Ishikawa (cell line): ENCODE results near the gene NR2C2AP.

ENCODE experiments used
- CEBPB ChIP-seq: IDR thresholded peaks from 2 replicates; pipeline ENCODE4 v1.6.1; 2012
- CREB1 ChIP-seq: IDR thresholded peaks from 2 replicates; pipeline ENCODE4 v1.6.1; 2012; ENCODE audit warnings: low read depth
- EGR1 ChIP-seq: IDR thresholded peaks from 2 replicates; pipeline ENCODE4 v1.6.1; 2012
- EP300 ChIP-seq: IDR thresholded peaks from 2 replicates; pipeline ENCODE4 v1.6.1; 2012; ENCODE audit warnings: borderline replicate concordance
- FOXM1 ChIP-seq: IDR thresholded peaks from 2 replicates; pipeline ENCODE4 v1.6.1; 2012; ENCODE audit warnings: low read depth, borderline replicate concordance
- MAX ChIP-seq: IDR thresholded peaks from 2 replicates; pipeline ENCODE4 v1.6.1; 2012
- NFIC ChIP-seq: IDR thresholded peaks from 2 replicates; pipeline ENCODE4 v1.6.1; 2012
- RAD21 ChIP-seq: IDR thresholded peaks from 2 replicates; pipeline ENCODE4 v1.6.1; 2012; ENCODE audit warnings: low read depth
- REST ChIP-seq: IDR thresholded peaks from 2 replicates; pipeline ENCODE4 v1.6.1; 2012; ENCODE audit warnings: low read depth, mild to moderate bottlenecking
- TAF1 ChIP-seq: IDR thresholded peaks from 2 replicates; pipeline ENCODE4 v1.6.1; 2012; ENCODE audit warnings: low read depth, mild to moderate bottlenecking
- TCF12 ChIP-seq: IDR thresholded peaks from 2 replicates; pipeline ENCODE4 v1.6.1; 2012; ENCODE audit warnings: low read depth
- TEAD4 ChIP-seq: IDR thresholded peaks from 2 replicates; pipeline ENCODE4 v1.6.1; 2012
- USF1 ChIP-seq: IDR thresholded peaks from 2 replicates; pipeline ENCODE4 v1.6.1; 2012
- YY1 ChIP-seq: IDR thresholded peaks from 2 replicates; pipeline ENCODE4 v1.6.1; 2012; ENCODE audit warnings: low read depth
- ZBTB7A ChIP-seq: IDR thresholded peaks from 2 replicates; pipeline ENCODE4 v1.6.1; 2012; ENCODE audit warnings: low read depth

The NR2C2AP gene

GRCh38 chr19:19214159-19214490 lies 10.9 kb upstream of the NR2C2AP start:
- no peak for TF ChIP-seq MAX
- no peak for TF ChIP-seq FOXM1
- no peak for TF ChIP-seq REST
- TF ChIP-seq ZBTB7A = no peak
- TF ChIP-seq TAF1 = no peak
- no peak for TF ChIP-seq TEAD4
- TF ChIP-seq TCF12 = no peak

GRCh38 chr19:19213426-19214158 lies 10.4 kb upstream of the NR2C2AP start:
- no peak for TF ChIP-seq TAF1
- TF ChIP-seq FOXM1 = no peak
- TF ChIP-seq ZBTB7A = no peak
- TF ChIP-seq NFIC = no peak
- no peak for TF ChIP-seq CREB1
- TF ChIP-seq MAX = no peak
- TF ChIP-seq REST = no peak
- no peak for TF ChIP-seq TEAD4
- TF ChIP-seq USF1 = no peak
- no peak for TF ChIP-seq YY1
- no peak for TF ChIP-seq TCF12
- no peak for TF ChIP-seq EGR1
- TF ChIP-seq CEBPB = no peak
- no peak for TF ChIP-seq RAD21
- no peak for TF ChIP-seq EP300

GRCh38 chr19:19212916-19213315 lies 9.7 kb upstream of the NR2C2AP start:
- TF ChIP-seq TAF1 (no peak), ZBTB7A (no peak; the same call in 1 of the 2 replicates), TEAD4 (no peak), YY1 (no peak), FOXM1 (no peak), USF1 (no peak), CEBPB (no peak), NFIC (no peak), TCF12 (no peak), MAX (no peak), REST (no peak), EGR1 (no peak), CREB1 (no peak), EP300 (no peak), RAD21 (no peak)

GRCh38 chr19:19211499-19212420 lies 8.5 kb upstream of the NR2C2AP start, which contains the start of gene NCAN:
Gene NCAN, plus strand, starts transcription at chr19:19211958. Its CDS starts 4,996 bp downstream, at chr19:19216954.
- TF ChIP-seq CREB1 = no peak
- no peak for TF ChIP-seq TEAD4
- TF ChIP-seq USF1 = no peak
- TF ChIP-seq RAD21 = no peak
- no peak for TF ChIP-seq FOXM1
- no peak for TF ChIP-seq ZBTB7A
- TF ChIP-seq TCF12 = no peak
- TF ChIP-seq TAF1 = no peak
- TF ChIP-seq REST = no peak
- no peak for TF ChIP-seq YY1
